Measurements from ENCODE around the gene RELN. TPM values are rescaled to one million over a fixed set of nuclear protein-coding genes. Genes with fewer than 3 reads are reported as not detected.

The RELN gene
- polyA plus RNA-seq, 4 donors, result 2.1 to 23.9 (median 15.7) TPM

GRCh38 chr7:103445228-103446048 is 544.0 kb downstream of the RELN start:
- no peak for DNase-seq (ENCODE audit: low read depth in 4 of 4, low spot score in 3 of 4)

GRCh38 chr7:103439661-103440060 is 549.8 kb downstream of the RELN start:
- DNase-seq (ENCODE audit: low read depth in 4 of 4, low spot score in 3 of 4), result no peak

- no peak for DNase-seq (ENCODE audit: low read depth in 4 of 4, low spot score in 3 of 4)
These were observed 551.8 kb downstream of the RELN start for GRCh38 chr7:103437623-103438022.

GRCh38 chr7:103432712-103433111 is 556.7 kb downstream of the RELN start:
- DNase-seq (ENCODE audit: low read depth in 4 of 4, low spot score in 3 of 4), result no peak

- DNase-seq (ENCODE audit: low read depth in 4 of 4, low spot score in 3 of 4), result no peak
These were observed 564.3 kb downstream of the RELN start for GRCh38 chr7:103425177-103425576.

GRCh38 chr7:103423467-103424179 is 565.8 kb downstream of the RELN start:
- no peak for DNase-seq (ENCODE audit: low read depth in 4 of 4, low spot score in 3 of 4)

Other genes starting within 250 kb of the RELN start
- gene ORC5, start 218.4 kb upstream of the RELN start, polyA plus RNA-seq (ENCODE audit: insufficient read length in 4 of 4), result 10 to 100 TPM; 18.4 to 32.5 (median 27.2) TPM